Mammary epithelial cell (primary cell): ENCODE results near the gene ERN1.

Experiments used
- CTCF ChIP-seq, 2 donors: IDR thresholded peaks in 1 of 2; conservative IDR thresholded peaks in 1 of 2; 2 replicates each; pipeline ENCODE4 v1.5.1; 2011 to 2012; ENCODE audit warnings: inconsistent platforms in 2 of 2, low read length in 2 of 2, mild to moderate bottlenecking in 2 of 2, control low read depth in 1 of 2, low read depth in 1 of 2; ENCODE audit not compliant: insufficient read depth in 1 of 2; ENCODE audit errors: extremely low read depth in 1 of 2
- EZH2 ChIP-seq: IDR thresholded peaks from 2 replicates; pipeline ENCODE4 v1.6.1; 2012; ENCODE audit warnings: low read length, inconsistent platforms, borderline replicate concordance

DNA sequence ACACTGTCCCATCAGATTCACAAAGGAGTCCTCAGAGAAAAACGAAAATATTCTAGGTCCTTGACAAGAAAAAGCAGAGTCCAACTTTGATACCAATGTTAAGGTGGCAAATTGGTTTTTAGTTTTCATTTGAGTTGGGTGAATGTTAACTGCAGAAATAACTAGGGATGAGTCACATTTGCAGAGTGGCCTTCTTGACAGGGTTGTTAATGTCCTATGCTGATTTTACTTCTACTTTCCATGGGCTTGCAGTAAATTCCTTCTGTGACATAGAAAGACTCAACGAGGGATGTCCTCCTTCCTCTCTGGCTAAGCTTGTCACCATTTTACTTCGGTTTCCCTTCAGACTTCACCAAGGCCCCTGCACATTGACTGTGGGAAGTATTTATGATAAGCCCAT is 62.3 kb downstream of the ERN1 start:
- TF ChIP-seq CTCF (conservative IDR thresholded peaks at IDR 0.05 in 1 of 2, IDR thresholded peaks at IDR 0.05 in 1 of 2; ENCODE audit: extremely low read depth in 1 of 2, insufficient read depth in 1 of 2, low read depth in 1 of 2, low read length in 2 of 2) (no peak), EZH2 (no peak)
